A549 (cell line): ENCODE data around the gene HOXB7. TPM values are rescaled to one million over a fixed set of nuclear protein-coding genes. Genes with fewer than 3 reads are reported as not detected.
A peak's percentile ranks its signal among the peaks of the same experiment; 100 is the strongest.

Experiments used
- ATAC-seq, 2 experiments: fragments of 200-7000 bp in 1 of 2; fragments of >200 bp in 1 of 2; cut with Nextera tagmentation in 1 of 2; cut with Tn5 transposase in 1 of 2; 3 replicates each; pipeline versions ENCODE4 v1.8.0 to v1.9.1; 2018 to 2020; ENCODE audit warnings: mild to moderate bottlenecking in 1 of 2, moderate library complexity in 1 of 2
- CTCF ChIA-PET: fragments of 300-600 bp; sonication (Branson Sonifier 250); formaldehyde crosslinking; extraction: SDS; loops from one replicate; lab custom pipeline; 2021; ENCODE audit warnings: antibody characterized with exemption, inconsistent platforms; lab: Yijun Ruan, JAX
- POLR2A ChIA-PET: fragments of 350-600 bp; formaldehyde crosslinking; extraction: SDS; loops from one replicate; lab custom pipeline; 2021; ENCODE audit warnings: antibody characterized with exemption, inconsistent platforms; lab: Yijun Ruan, JAX
- DNase-seq, 2 experiments: peaks; one replicate each; pipeline versions ENCODE4 v3.0.0 to v3.0.0-alpha.2; 2011 to 2016; ENCODE audit warnings: low read depth in 1 of 2, low spot score in 1 of 2
- FAIRE-seq: peaks from 2 replicates; lab custom pipeline; 2011; peaks lifted over from hg19 to GRCh38; lab: Jason Lieb, UNC
- H3K27ac ChIP-seq, 2 experiments: fragments of >200 bp; sonication (Bioruptor Twin); formaldehyde crosslinking; 3 replicates each; pipeline ENCODE4 v1.5.1; 2016 to 2017
- H3K4me1 ChIP-seq: fragments of >200 bp; sonication (Bioruptor Twin); formaldehyde crosslinking; 3 replicates; pipeline ENCODE4 v1.6.1; 2016
- H3K4me2 ChIP-seq: fragments of >200 bp; sonication (Bioruptor Twin); formaldehyde crosslinking; 3 replicates; pipeline ENCODE4 v1.6.1; 2016
- H3K4me3 ChIP-seq: fragments of >200 bp; sonication (Bioruptor Twin); formaldehyde crosslinking; 3 replicates; pipeline ENCODE4 v1.5.1; 2016
- H3K9me3 ChIP-seq: fragments of >200 bp; sonication (Bioruptor Twin); formaldehyde crosslinking; 3 replicates; pipeline ENCODE4 v1.6.1; 2016
- BHLHE40 ChIP-seq: IDR thresholded peaks from 2 replicates; pipeline ENCODE4 v1.6.1; 2012; ENCODE audit warnings: low read depth, low read length, inconsistent platforms
- CBX2 ChIP-seq: fragments of 200-600 bp; sonication (generic); IDR thresholded peaks from 2 replicates; pipeline ENCODE4 v1.6.1; 2016; ENCODE audit warnings: low read depth, mild to moderate bottlenecking, borderline replicate concordance
- CBX8 ChIP-seq: fragments of 200-600 bp; sonication (generic); IDR thresholded peaks from 2 replicates; pipeline ENCODE4 v1.6.1; 2016
- EHF ChIP-seq: fragments of 250-450 bp; sonication (Bioruptor Pico); IDR thresholded peaks from 2 replicates; pipeline ENCODE4 v1.5.0; 2020; ENCODE audit warnings: mild to moderate bottlenecking
- EHMT2 ChIP-seq: fragments of 200-600 bp; sonication (generic); IDR thresholded peaks from 2 replicates; pipeline ENCODE4 v1.6.1; 2016; ENCODE audit warnings: antibody characterized with exemption, low read depth, mild to moderate bottlenecking, moderate library complexity
- ELK1 ChIP-seq: fragments of 150-350 bp; IDR thresholded peaks from 2 replicates; pipeline ENCODE4 v1.6.1; 2014; ENCODE audit warnings: low read depth, mild to moderate bottlenecking, low read length
- HDAC2 ChIP-seq: fragments of 200-600 bp; sonication (generic); IDR thresholded peaks from 2 replicates; pipeline ENCODE4 v1.6.1; 2016
- HES2 ChIP-seq: fragments of >200 bp; sonication (Bioruptor Twin); formaldehyde crosslinking; IDR thresholded peaks from 2 replicates; pipeline ENCODE4 v1.6.1; 2016
- HMGXB4 ChIP-seq: fragments of 250-450 bp; sonication (Bioruptor Pico); IDR thresholded peaks from 2 replicates; pipeline ENCODE4 v1.5.0; 2021; ENCODE audit warnings: mild to moderate bottlenecking, moderate library complexity, borderline replicate concordance
- JUNB ChIP-seq: fragments of >200 bp; sonication (Bioruptor Twin); formaldehyde crosslinking; IDR thresholded peaks from 2 replicates; pipeline ENCODE4 v1.6.1; 2016
- KDM1A ChIP-seq: fragments of 200-600 bp; sonication (generic); IDR thresholded peaks from 2 replicates; pipeline ENCODE4 v1.6.1; 2016; ENCODE audit warnings: low read depth, mild to moderate bottlenecking
- KDM5A ChIP-seq: fragments of 200-600 bp; sonication (generic); IDR thresholded peaks from 2 replicates; pipeline ENCODE4 v1.6.1; 2016; ENCODE audit warnings: antibody characterized with exemption, mild to moderate bottlenecking
- MAFK ChIP-seq: fragments of 450-650 bp; IDR thresholded peaks from 2 replicates; pipeline ENCODE4 v1.6.1; 2014; ENCODE audit not compliant: partially characterized antibody
- MYC ChIP-seq: IDR thresholded peaks from 2 replicates; pipeline ENCODE4 v1.6.1; 2012; ENCODE audit warnings: mild to moderate bottlenecking, inconsistent platforms, low read length, improper control_type of control experiment, borderline replicate concordance
- NFE2L2 ChIP-seq: fragments of 150-350 bp; conservative IDR thresholded peaks from 2 replicates; pipeline ENCODE4 v1.6.1; 2014; ENCODE audit warnings: low read length
- NPAS2 ChIP-seq: fragments of 250-450 bp; sonication (Bioruptor Pico); IDR thresholded peaks from 2 replicates; pipeline ENCODE4 v1.8.0; 2022; ENCODE audit warnings: mild to moderate bottlenecking, moderate library complexity, borderline replicate concordance
- PBX3 ChIP-seq: IDR thresholded peaks from 2 replicates; pipeline ENCODE4 v1.6.1; 2012
- PHF8 ChIP-seq: fragments of 200-600 bp; sonication (generic); IDR thresholded peaks from 2 replicates; pipeline ENCODE4 v1.6.1; 2016; ENCODE audit warnings: low read depth, mild to moderate bottlenecking, antibody characterized with exemption, moderate library complexity, borderline replicate concordance
- REST ChIP-seq: fragments of 200-600 bp; sonication (generic); IDR thresholded peaks from 2 replicates; pipeline ENCODE4 v1.6.1; 2016; ENCODE audit warnings: antibody characterized with exemption, mild to moderate bottlenecking, moderate library complexity
- RFX5 ChIP-seq: fragments of 450-650 bp; IDR thresholded peaks from 2 replicates; pipeline ENCODE4 v1.7.1; 2014; ENCODE audit warnings: antibody characterized with exemption, mild to moderate bottlenecking, moderate library complexity
- SMC3 ChIP-seq: fragments of >200 bp; sonication (Bioruptor Twin); formaldehyde crosslinking; IDR thresholded peaks from 3 replicates; pipeline ENCODE4 v1.6.1; 2018; ENCODE audit warnings: inconsistent platforms
- TFCP2L1 ChIP-seq: fragments of 250-450 bp; sonication (Bioruptor Pico); IDR thresholded peaks from 2 replicates; pipeline ENCODE4 v1.5.0; 2021; ENCODE audit warnings: mild to moderate bottlenecking
- TP53 ChIP-seq: fragments of 250-450 bp; sonication (Bioruptor Pico); IDR thresholded peaks from 2 replicates; pipeline ENCODE4 v1.5.0; 2021; ENCODE audit warnings: mild to moderate bottlenecking, moderate library complexity
- USF2 ChIP-seq: fragments of 450-650 bp; IDR thresholded peaks from 2 replicates; pipeline ENCODE4 v1.6.1; 2014; ENCODE audit warnings: antibody characterized with exemption
- ZFP36 ChIP-seq: fragments of 450-650 bp; IDR thresholded peaks from 2 replicates; pipeline ENCODE4 v1.6.1; 2014; ENCODE audit warnings: borderline replicate concordance; ENCODE audit not compliant: partially characterized antibody
- ZSCAN20 ChIP-seq: fragments of 250-450 bp; sonication (Bioruptor Pico); IDR thresholded peaks from 2 replicates; pipeline ENCODE4 v1.8.0; 2022; ENCODE audit warnings: mild to moderate bottlenecking, moderate library complexity
- WGBS: methylation state at CpG from one replicate; pipeline ENCODE4 v1.1.6; 2017; ENCODE audit errors: missing lambda C conversion rate; 5-methylcytosine and 5-hydroxymethylcytosine counted together
- polyA plus RNA-seq, 4 experiments: library from polyadenylated mRNA; depleted of rRNA in 3 of 4; stranded (reverse); fragments of >200 nt; fragmentation: RNase III in 1 of 4; extraction: RNeasy Plus Mini Kit Qiagen cat#74134 plus additional on column Dnase treatment in 1 of 4; gene quantifications; 2 replicates in 3 of 4; 3 replicates in 1 of 4; pipeline ENCODE4 v1.2.3, GENCODE V29; 2011 to 2017

The HOXB7 gene
- polyA plus RNA-seq, 2 of the 4 experiments (the other 2 are of a cell fraction), result 22.3 to 32.3 TPM

GRCh38 chr17:48605991-48606891 is 4.6 kb downstream of the HOXB7 start:
- FAIRE-seq (peak; percentile 43), DNase-seq (no peak), ATAC-seq (no peak)
- peaks cover 23% of the 10 kb centered on the region for H3K4me1 ChIP-seq
- no peaks in the 10 kb centered on the region for H3K9me3 ChIP-seq
- peak overlapping the region in 1 of 2 experiments; percentile 95; a peak in 1 of 6 replicates for H3K27ac ChIP-seq
- WGBS, result 93% methylated on average over 41 of the region's 41 CpGs
- TF ChIP-seq CBX8 (no peak), NFE2L2 (no peak), BHLHE40 (no peak), TP53 (CRISPR knock-in tag) (no peak), PBX3 (no peak), REST (no peak), KDM1A (no peak), ELK1 (no peak), HES2 (no peak), SMC3 (no peak), ZFP36 (no peak), NPAS2 (CRISPR knock-in tag) (no peak), MAFK (no peak), EHF (CRISPR knock-in tag) (no peak), KDM5A (no peak), EHMT2 (no peak), USF2 (no peak), RFX5 (no peak)
- H3K4me3 ChIP-seq, result no peak overlapping the region
- H3K4me2 ChIP-seq, result no peak overlapping the region
- ChIA-PET POLR2A (no interaction called here), CTCF (interaction anchor here (0.9 to 4.4 kb wide), 6 partner anchors 31 to 579 kb away, joined by 3 to 22 read pairs (median 4); no protein-coding TSS in a partner anchor)

- CTCF ChIA-PET, result interaction anchor here (0.6 to 1.8 kb wide), 5 partner anchors 131 to 579 kb away, joined by 3 to 5 read pairs (median 4); no protein-coding TSS in a partner anchor
- Histone ChIP-seq H3K9me3 (no peaks in the 10 kb centered on the region), H3K27ac (peak overlapping the region; percentile 91 to 95), H3K4me2 (peak overlapping the region; percentile 91), H3K4me1 (peaks cover 31% of the 10 kb centered on the region), H3K4me3 (peak overlapping the region; percentile 59)
- FAIRE-seq (no peak), ATAC-seq (no peak), DNase-seq (no peak)
- POLR2A ChIA-PET, result no interaction called here
- 78% methylated on average over 10 of the region's 10 CpGs for WGBS
- no peak for TF ChIP-seq ZSCAN20 (CRISPR knock-in tag)
- TF ChIP-seq NPAS2 (CRISPR knock-in tag), result no peak
- TF ChIP-seq EHMT2, result no peak
- no peak for TF ChIP-seq HMGXB4
- TF ChIP-seq ELK1, result no peak
- no peak for TF ChIP-seq JUNB
- no peak for TF ChIP-seq CBX2
- TF ChIP-seq MYC, result no peak
- TF ChIP-seq TFCP2L1 (CRISPR knock-in tag), result no peak
- no peak for TF ChIP-seq PHF8
- TF ChIP-seq HDAC2, result no peak
Measured at GRCh38 chr17:48605409-48605919, 5.4 kb downstream of the HOXB7 start.
